IPS-20b (cell line): ENCODE results near the gene FAM107B.

ENCODE experiments used
- H3K27ac ChIP-seq: one replicate; pipeline ENCODE4 v1.5.1; 2013; ENCODE audit warnings: low read length
- H3K27me3 ChIP-seq: 2 replicates; pipeline ENCODE4 v1.6.1; 2013; ENCODE audit warnings: mild to moderate bottlenecking, low read length, inconsistent platforms; ENCODE audit not compliant: insufficient read depth
- H3K36me3 ChIP-seq: 2 replicates; pipeline ENCODE4 v1.6.1; 2013; ENCODE audit warnings: low read depth, mild to moderate bottlenecking, inconsistent platforms, low read length, moderate library complexity; ENCODE audit not compliant: insufficient read depth
- H3K4me1 ChIP-seq: 2 replicates; pipeline ENCODE4 v1.6.1; 2013; ENCODE audit warnings: mild to moderate bottlenecking, control low read depth, inconsistent platforms, low read length, moderate library complexity; ENCODE audit not compliant: insufficient read depth
- H3K4me3 ChIP-seq: 2 replicates; pipeline ENCODE4 v1.5.1; 2013; ENCODE audit warnings: mild to moderate bottlenecking, low read length, inconsistent platforms
- H3K9ac ChIP-seq: 2 replicates; pipeline ENCODE4 v1.6.1; 2013; ENCODE audit warnings: low read depth, mild to moderate bottlenecking, inconsistent platforms, low read length, moderate library complexity
- H3K9me3 ChIP-seq: 2 replicates; pipeline ENCODE4 v1.6.1; 2013; ENCODE audit warnings: mild to moderate bottlenecking, low read depth, low read length, inconsistent platforms; ENCODE audit not compliant: insufficient read depth

FAM107B gene

GRCh38 chr10:14578060-14578952 lies 196.4 kb downstream of the FAM107B start:
- Histone ChIP-seq H3K9me3 (no peaks in the 10 kb centered on the region), H3K9ac (peak overlapping the region; percentile 23; the same call in 1 of the 2 replicates), H3K27ac (no peak overlapping the region), H3K36me3 (no peaks in the 10 kb centered on the region), H3K4me3 (no peak overlapping the region), H3K4me1 (peaks cover 21% of the 10 kb centered on the region), H3K27me3 (no peaks in the 10 kb centered on the region)

- Histone ChIP-seq H3K4me3 (no peak overlapping the region), H3K27me3 (no peaks in the 10 kb centered on the region), H3K9me3 (no peaks in the 10 kb centered on the region), H3K36me3 (no peaks in the 10 kb centered on the region), H3K27ac (no peak overlapping the region), H3K9ac (no peak overlapping the region), H3K4me1 (peaks cover 21% of the 10 kb centered on the region)
Observed at GRCh38 chr10:14574885-14575284, 199.8 kb downstream of the FAM107B start.

- H3K27me3 ChIP-seq, result no peaks in the 10 kb centered on the region
Observed at GRCh38 chr10:14574291-14574690, 200.4 kb downstream of the FAM107B start.

GRCh38 chr10:14573666-14574261 lies 200.9 kb downstream of the FAM107B start:
- no peaks in the 10 kb centered on the region for H3K36me3 ChIP-seq
- no peaks in the 10 kb centered on the region for H3K9me3 ChIP-seq
- H3K4me3 ChIP-seq, result no peak overlapping the region
- H3K9ac ChIP-seq, result no peak overlapping the region
- H3K27me3 ChIP-seq, result no peaks in the 10 kb centered on the region
- no peak overlapping the region for H3K27ac ChIP-seq
- peaks cover 13% of the 10 kb centered on the region for H3K4me1 ChIP-seq

More at GRCh38 chr10:14574291-14574690, 200.4 kb downstream of the FAM107B start:
- H3K27ac ChIP-seq, result no peak overlapping the region
- H3K4me3 ChIP-seq, result no peak overlapping the region
- H3K4me1 ChIP-seq, result peaks cover 18% of the 10 kb centered on the region
- no peak overlapping the region for H3K9ac ChIP-seq
- no peaks in the 10 kb centered on the region for H3K9me3 ChIP-seq
- no peaks in the 10 kb centered on the region for H3K36me3 ChIP-seq

GRCh38 chr10:14572811-14573210 lies 201.9 kb downstream of the FAM107B start:
- Histone ChIP-seq H3K27me3 (no peaks in the 10 kb centered on the region), H3K9me3 (no peaks in the 10 kb centered on the region), H3K4me1 (peaks cover 4% of the 10 kb centered on the region; the same call in 1 of the 2 replicates), H3K9ac (no peak overlapping the region), H3K36me3 (no peaks in the 10 kb centered on the region), H3K27ac (no peak overlapping the region), H3K4me3 (no peak overlapping the region)

- Histone ChIP-seq H3K4me3 (no peak overlapping the region), H3K27ac (no peak overlapping the region), H3K9ac (no peak overlapping the region), H3K36me3 (no peaks in the 10 kb centered on the region), H3K4me1 (no peaks in the 10 kb centered on the region), H3K27me3 (no peaks in the 10 kb centered on the region), H3K9me3 (no peaks in the 10 kb centered on the region)
Observed at GRCh38 chr10:14571866-14572507, 202.7 kb downstream of the FAM107B start.

GRCh38 chr10:14570800-14571199 lies 203.9 kb downstream of the FAM107B start:
- no peaks in the 10 kb centered on the region for H3K9me3 ChIP-seq
- no peaks in the 10 kb centered on the region for H3K4me1 ChIP-seq
- H3K27ac ChIP-seq, result no peak overlapping the region
- no peak overlapping the region for H3K9ac ChIP-seq
- H3K27me3 ChIP-seq, result no peaks in the 10 kb centered on the region
- H3K4me3 ChIP-seq, result no peak overlapping the region
- H3K36me3 ChIP-seq, result 0 out of 2 replicates have a peak, but pooled peaks cover 3% of the 10 kb centered on the region

GRCh38 chr10:14569274-14570060 lies 205.2 kb downstream of the FAM107B start:
- H3K9me3 ChIP-seq, result no peaks in the 10 kb centered on the region
- H3K9ac ChIP-seq, result no peak overlapping the region
- no peaks in the 10 kb centered on the region for H3K4me1 ChIP-seq
- H3K27me3 ChIP-seq, result no peaks in the 10 kb centered on the region
- no peak overlapping the region for H3K27ac ChIP-seq
- 0 out of 2 replicates have a peak, but pooled peaks cover 3% of the 10 kb centered on the region for H3K36me3 ChIP-seq
- H3K4me3 ChIP-seq, result no peak overlapping the region

- H3K4me3 ChIP-seq, result no peak overlapping the region
- H3K4me1 ChIP-seq, result peaks cover 6% of the 10 kb centered on the region; the same call in 1 of the 2 replicates
- H3K27me3 ChIP-seq, result no peaks in the 10 kb centered on the region
- H3K36me3 ChIP-seq, result 0 out of 2 replicates have a peak, but pooled peaks cover 3% of the 10 kb centered on the region
- no peak overlapping the region for H3K9ac ChIP-seq
- H3K9me3 ChIP-seq, result no peaks in the 10 kb centered on the region
- no peak overlapping the region for H3K27ac ChIP-seq
Observed at GRCh38 chr10:14567421-14567820, 207.3 kb downstream of the FAM107B start.

- Histone ChIP-seq H3K27me3 (no peaks in the 10 kb centered on the region), H3K36me3 (0 out of 2 replicates have a peak, but pooled peaks cover 3% of the 10 kb centered on the region), H3K4me1 (peaks cover 12% of the 10 kb centered on the region; the same call in 1 of the 2 replicates), H3K4me3 (no peak overlapping the region), H3K9me3 (no peaks in the 10 kb centered on the region), H3K9ac (no peak overlapping the region), H3K27ac (no peak overlapping the region)
Observed at GRCh38 chr10:14566498-14566897, 208.2 kb downstream of the FAM107B start.

GRCh38 chr10:14565199-14565598 lies 209.5 kb downstream of the FAM107B start:
- no peak overlapping the region for H3K27ac ChIP-seq
- H3K4me1 ChIP-seq, result peaks cover 15% of the 10 kb centered on the region; the same call in 1 of the 2 replicates

More at GRCh38 chr10:14565199-14565598, 209.5 kb downstream of the FAM107B start:
- H3K9me3 ChIP-seq, result no peaks in the 10 kb centered on the region
- no peaks in the 10 kb centered on the region for H3K27me3 ChIP-seq
- no peak overlapping the region for H3K4me3 ChIP-seq
- no peak overlapping the region for H3K9ac ChIP-seq
- H3K36me3 ChIP-seq, result 0 out of 2 replicates have a peak, but pooled peaks cover 3% of the 10 kb centered on the region
